ENCODE results near the gene SPECC1. TPM values are rescaled to one million over a fixed set of nuclear protein-coding genes. Genes with fewer than 3 reads are reported as not detected.
"Not testable (repeated sequence)": the region's sequence is repeated elsewhere in the genome, so short reads cannot be mapped to it uniquely, and the experiment has no call there.

The SPECC1 gene
- total RNA-seq, 1 donor from 2014 or later = 1.9 TPM

GRCh38 chr17:20352567-20352966 is 343.4 kb downstream of the SPECC1 start:
- not testable (repeated sequence) for ATAC-seq

GRCh38 chr17:20363846-20364245 is 354.7 kb downstream of the SPECC1 start:
- DNase-seq (ENCODE audit: low spot score); ATAC-seq: not testable (repeated sequence)

More at GRCh38 chr17:20352567-20352966, 343.4 kb downstream of the SPECC1 start:
- DNase-seq (ENCODE audit: low spot score) = not testable (repeated sequence)

Other genes starting within 250 kb of the SPECC1 start
- 5.8 TPM for gene ULK2, start 141.4 kb upstream of the SPECC1 start, total RNA-seq
- 8.6 TPM for gene AKAP10, start 31.5 kb upstream of the SPECC1 start, total RNA-seq